Body of pancreas (tissue), 4 donors: ENCODE measurements around the gene LRIT3.

ENCODE experiments used
- POLR2A ChIP-seq, 3 donors: fragments of 450-650 bp; IDR thresholded peaks; one replicate each; pipeline ENCODE4 v1.6.1; 2016; ENCODE audit warnings: antibody characterized with exemption in 3 of 3, mild to moderate bottlenecking in 2 of 3
- TF ChIP-seq, protein P1 (sequence below), 7 experiments: fragments of 450-650 bp in 4 of 7; fragments of 200-600 bp in 3 of 7; sonication (generic) in 3 of 7; IDR thresholded peaks; one replicate each; pipeline ENCODE4 v1.5.1; 2016 to 2019; ENCODE audit warnings: antibody characterized with exemption in 7 of 7

DNA sequence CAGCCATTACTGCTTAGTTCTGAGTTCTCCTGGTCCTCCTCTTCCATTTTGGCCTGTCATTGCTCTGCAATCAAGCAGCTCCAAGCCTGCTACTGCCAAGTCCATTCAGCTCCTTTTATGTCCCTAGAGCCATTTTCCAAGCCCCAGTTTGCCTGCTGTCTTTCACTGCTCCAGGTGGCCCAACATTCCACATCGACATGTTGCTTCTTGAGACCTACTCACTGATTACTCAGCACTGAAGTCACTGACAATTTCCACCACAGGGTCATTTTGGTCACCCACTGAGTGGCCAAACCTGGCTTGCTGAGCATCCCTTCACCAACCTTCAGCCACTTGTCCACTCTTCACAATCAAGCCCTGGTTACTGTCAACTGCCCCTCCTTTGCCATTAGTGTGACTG is 27.2 kb downstream of the LRIT3 start:
- TF ChIP-seq POLR2A (IDR thresholded peaks at IDR 0.05) = no peak
- TF ChIP-seq, protein P1, sequence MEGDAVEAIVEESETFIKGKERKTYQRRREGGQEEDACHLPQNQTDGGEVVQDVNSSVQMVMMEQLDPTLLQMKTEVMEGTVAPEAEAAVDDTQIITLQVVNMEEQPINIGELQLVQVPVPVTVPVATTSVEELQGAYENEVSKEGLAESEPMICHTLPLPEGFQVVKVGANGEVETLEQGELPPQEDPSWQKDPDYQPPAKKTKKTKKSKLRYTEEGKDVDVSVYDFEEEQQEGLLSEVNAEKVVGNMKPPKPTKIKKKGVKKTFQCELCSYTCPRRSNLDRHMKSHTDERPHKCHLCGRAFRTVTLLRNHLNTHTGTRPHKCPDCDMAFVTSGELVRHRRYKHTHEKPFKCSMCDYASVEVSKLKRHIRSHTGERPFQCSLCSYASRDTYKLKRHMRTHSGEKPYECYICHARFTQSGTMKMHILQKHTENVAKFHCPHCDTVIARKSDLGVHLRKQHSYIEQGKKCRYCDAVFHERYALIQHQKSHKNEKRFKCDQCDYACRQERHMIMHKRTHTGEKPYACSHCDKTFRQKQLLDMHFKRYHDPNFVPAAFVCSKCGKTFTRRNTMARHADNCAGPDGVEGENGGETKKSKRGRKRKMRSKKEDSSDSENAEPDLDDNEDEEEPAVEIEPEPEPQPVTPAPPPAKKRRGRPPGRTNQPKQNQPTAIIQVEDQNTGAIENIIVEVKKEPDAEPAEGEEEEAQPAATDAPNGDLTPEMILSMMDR (IDR thresholded peaks at IDR 0.05) = no peak
